ENCODE measurements around the gene MTX3.
A peak's percentile ranks its signal among the peaks of the same experiment; 100 is the strongest.

The MTX3 gene

GRCh38 chr5:79990598-79991507 lies at the start of gene MTX3:
Gene MTX3, minus strand, starts transcription at chr5:79991262. Its CDS starts 24 bp downstream, at chr5:79991238.
- peak; percentile 13 for DNase-seq (ENCODE audit: low read depth, low spot score)

GRCh38 chr5:80039650-80040049 lies 48.6 kb upstream of the MTX3 start:
- no peak for DNase-seq (ENCODE audit: low read depth, low spot score)

- no peak for DNase-seq (ENCODE audit: low read depth, low spot score)
These were observed 46.3 kb upstream of the MTX3 start for GRCh38 chr5:80037366-80037765.

- DNase-seq (ENCODE audit: low read depth, low spot score), result no peak
These were observed 45.6 kb upstream of the MTX3 start for GRCh38 chr5:80036615-80037014.

GRCh38 chr5:80035839-80036238 lies 44.8 kb upstream of the MTX3 start:
- DNase-seq (ENCODE audit: low read depth, low spot score), result no peak

- no peak for DNase-seq (ENCODE audit: low read depth, low spot score)
These were observed 44.1 kb upstream of the MTX3 start, which contains the start of gene THBS4 for GRCh38 chr5:80034962-80035821. Gene THBS4, plus strand, starts transcription at chr5:80035348. Its CDS starts 190 bp downstream, at chr5:80035538.

GRCh38 chr5:80034559-80034958 lies 43.5 kb upstream of the MTX3 start:
- no peak for DNase-seq (ENCODE audit: low read depth, low spot score)

GRCh38 chr5:80033513-80033912 lies 42.5 kb upstream of the MTX3 start:
- DNase-seq (ENCODE audit: low read depth, low spot score), result no peak

- DNase-seq (ENCODE audit: low read depth, low spot score), result no peak
These were observed 40.0 kb upstream of the MTX3 start for GRCh38 chr5:80031109-80031508.

- no peak for DNase-seq (ENCODE audit: low read depth, low spot score)
These were observed 35.8 kb upstream of the MTX3 start for GRCh38 chr5:80026841-80027240.

- no peak for DNase-seq (ENCODE audit: low read depth, low spot score)
These were observed 34.0 kb upstream of the MTX3 start for GRCh38 chr5:80025069-80025468.

GRCh38 chr5:80010754-80011392 lies 19.8 kb upstream of the MTX3 start:
- DNase-seq (ENCODE audit: low read depth, low spot score), result no peak

- no peak for DNase-seq (ENCODE audit: low read depth, low spot score)
These were observed 18.1 kb upstream of the MTX3 start for GRCh38 chr5:80008995-80009765.

GRCh38 chr5:80002677-80003076 lies 11.6 kb upstream of the MTX3 start:
- DNase-seq (ENCODE audit: low read depth, low spot score), result no peak

- no peak for DNase-seq (ENCODE audit: low read depth, low spot score)
These were observed 8.7 kb upstream of the MTX3 start for GRCh38 chr5:79999722-80000121.

- DNase-seq (ENCODE audit: low read depth, low spot score), result no peak
These were observed 2.0 kb upstream of the MTX3 start for GRCh38 chr5:79992891-79993657.

GRCh38 chr5:79990205-79990597 lies 861 bp downstream of the MTX3 start:
- no peak for DNase-seq (ENCODE audit: low read depth, low spot score)

- no peak for DNase-seq (ENCODE audit: low read depth, low spot score)
These were observed 4.8 kb downstream of the MTX3 start for GRCh38 chr5:79986260-79986659.

GRCh38 chr5:79985288-79985687 lies 5.8 kb downstream of the MTX3 start:
- DNase-seq (ENCODE audit: low read depth, low spot score), result no peak

- DNase-seq (ENCODE audit: low read depth, low spot score), result no peak
These were observed 6.7 kb downstream of the MTX3 start for GRCh38 chr5:79984363-79984762.
